Activated CD4-positive, alpha-beta T cell treated with anti-CD3 and anti-CD28 coated beads for 36 hours (primary cell): ENCODE results near the gene OSBPL3. TPM values are rescaled to one million over a fixed set of nuclear protein-coding genes. Genes with fewer than 3 reads are reported as not detected.

Experiments
- ATAC-seq: fragments of 200-7000 bp; cut with Tn5 transposase; one replicate; pipeline ENCODE4 v1.10.0; 2021; ENCODE audit warnings: mild to moderate bottlenecking, moderate library complexity
- CTCF ChIA-PET: fragments of 350-600 bp; sonication (Branson Sonifier 250); formaldehyde crosslinking; loops from one replicate; lab custom pipeline; 2021; ENCODE audit warnings: antibody characterized with exemption; lab: Charles Lee
- POLR2A ChIA-PET: fragments of 350-600 bp; sonication (Branson Sonifier 250); formaldehyde crosslinking; loops from one replicate; lab custom pipeline; 2021; ENCODE audit warnings: antibody characterized with exemption, inconsistent platforms; lab: Charles Lee
- DNase-seq: peaks from one replicate; pipeline ENCODE4 v3.0.0-alpha.2; 2020
- H3K27ac Mint-ChIP-seq: one replicate; pipeline ENCODE4 v1.8.0; 2021; ENCODE audit warnings: mixed read lengths
- H3K27me3 Mint-ChIP-seq: one replicate; pipeline ENCODE4 v1.8.0; 2021; ENCODE audit warnings: mixed read lengths
- H3K36me3 Mint-ChIP-seq: one replicate; pipeline ENCODE4 v1.8.0; 2021; ENCODE audit warnings: low read depth, mixed read lengths
- H3K4me1 Mint-ChIP-seq: one replicate; pipeline ENCODE4 v1.8.0; 2021; ENCODE audit warnings: mixed read lengths
- H3K4me3 Mint-ChIP-seq: one replicate; pipeline ENCODE4 v1.8.0; 2021; ENCODE audit warnings: mild to moderate bottlenecking, moderate library complexity, mixed read lengths
- H3K9me3 Mint-ChIP-seq: one replicate; pipeline ENCODE4 v1.8.0; 2021; ENCODE audit warnings: low read depth, mixed read lengths
- intact Hi-C, 2 experiments: fragments of 100-400 bp; cut with DNase I in 1 of 2; cut with micrococcal nuclease in 1 of 2; formaldehyde crosslinking; loops; one replicate each; pipeline versions ENCODE4 v1.14.2 to v1.15.1; 2022 to 2024; cut with DNase I, micrococcal nuclease
- total RNA-seq, 2 experiments: library from RNA; stranded (reverse); gene quantifications; one replicate each; pipeline ENCODE4 v1.2.3, GENCODE V29; 2021

Gene OSBPL3
- total RNA-seq, 2 experiments from 2014 or later, result 34.7 to 38.2 TPM

DNA sequence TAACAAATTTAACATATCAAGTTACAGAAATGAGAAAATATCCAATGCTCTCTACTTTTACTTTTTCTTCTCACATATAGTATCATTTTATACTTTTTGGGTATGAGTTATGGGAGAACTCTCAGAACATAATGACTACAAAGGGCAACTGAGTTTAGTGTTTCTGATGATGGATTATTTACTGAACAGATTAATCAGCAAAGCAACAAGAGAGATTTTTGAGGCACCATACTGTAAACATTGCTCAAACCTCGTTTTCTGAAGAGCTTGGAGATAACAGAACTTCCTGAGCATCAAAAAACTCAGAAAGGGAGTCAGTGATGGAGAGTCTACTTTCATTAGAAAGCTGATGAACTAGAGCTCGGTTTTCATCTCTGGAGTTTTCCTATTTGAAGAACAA, 137.9 kb downstream of the OSBPL3 start:
- no peak overlapping the region for H3K4me3 Mint-ChIP-seq
- POLR2A ChIA-PET, result no interaction called here

DNA sequence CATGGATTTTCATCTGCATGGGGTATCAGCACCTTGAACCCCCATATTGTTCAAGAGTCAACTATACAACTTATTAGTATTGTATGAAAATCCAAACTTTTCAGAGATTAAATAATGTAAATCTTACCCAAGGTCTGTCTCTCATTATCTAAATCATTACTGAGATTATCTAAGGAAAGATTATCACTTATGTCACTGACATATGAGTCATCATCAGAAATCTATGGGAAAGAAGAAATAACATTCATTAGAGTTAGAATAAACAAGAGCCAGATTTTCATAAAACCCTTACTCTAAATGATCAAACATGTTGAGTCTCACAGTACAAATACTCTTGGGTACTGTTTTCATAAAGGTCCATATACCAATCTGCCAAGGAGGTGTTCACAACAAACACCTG, 139.4 kb downstream of the OSBPL3 start:
- Mint-ChIP-seq H3K4me3 (no peak overlapping the region), H3K9me3 (no peaks in the 10 kb centered on the region), H3K27ac (no peak overlapping the region), H3K4me1 (peaks cover 20% of the 10 kb centered on the region), H3K36me3 (peaks cover 22% of the 10 kb centered on the region), H3K27me3 (no peaks in the 10 kb centered on the region)
- intact Hi-C loops, result no loop called here
- CTCF ChIA-PET, result no interaction called here
- POLR2A ChIA-PET, result no interaction called here
- ATAC-seq, result no peak
- DNase-seq, result no peak

More for the DNA sequence above, 137.9 kb downstream of the OSBPL3 start:
- intact Hi-C loops, result no loop called here
- Mint-ChIP-seq H3K27me3 (no peaks in the 10 kb centered on the region), H3K4me1 (peaks cover 15% of the 10 kb centered on the region), H3K36me3 (peaks cover 22% of the 10 kb centered on the region), H3K27ac (no peak overlapping the region), H3K9me3 (no peaks in the 10 kb centered on the region)
- ATAC-seq, result peak; percentile 51
- no peak for DNase-seq
- CTCF ChIA-PET, result interaction anchor here (1.0 kb wide), 1 partner anchor 15 kb away, joined by 3 read pairs; no protein-coding TSS in a partner anchor

DNA sequence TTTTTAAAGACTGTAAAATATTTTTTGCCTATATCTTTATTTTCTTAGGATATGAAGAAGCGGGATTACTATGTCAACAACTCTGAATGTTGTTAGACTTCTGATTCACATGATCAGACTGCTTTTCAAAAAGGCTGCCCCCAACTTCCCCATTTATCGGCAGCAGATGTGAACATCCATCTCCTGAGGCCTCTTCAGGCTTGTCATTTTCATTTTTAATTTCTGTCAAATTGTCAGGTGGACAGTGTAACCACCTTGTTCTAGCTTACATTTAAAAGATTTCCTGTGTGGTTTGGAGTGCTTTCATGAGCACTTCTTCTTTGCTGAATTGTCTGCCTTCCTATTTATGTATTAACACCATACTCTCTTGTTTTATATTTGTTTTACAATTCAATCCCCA, 143.9 kb downstream of the OSBPL3 start:
- CTCF ChIA-PET, result interaction anchor here (2.3 kb wide), 1 partner anchor 146 kb away, joined by 5 read pairs; no protein-coding TSS in a partner anchor
- Mint-ChIP-seq H3K4me3 (no peak overlapping the region), H3K36me3 (peaks cover 45% of the 10 kb centered on the region), H3K27ac (no peak overlapping the region), H3K4me1 (peaks cover 29% of the 10 kb centered on the region), H3K9me3 (no peaks in the 10 kb centered on the region), H3K27me3 (no peaks in the 10 kb centered on the region)
- POLR2A ChIA-PET, result no interaction called here
- no peak for DNase-seq
- ATAC-seq, result no peak
- intact Hi-C loops, result no loop called here

DNA sequence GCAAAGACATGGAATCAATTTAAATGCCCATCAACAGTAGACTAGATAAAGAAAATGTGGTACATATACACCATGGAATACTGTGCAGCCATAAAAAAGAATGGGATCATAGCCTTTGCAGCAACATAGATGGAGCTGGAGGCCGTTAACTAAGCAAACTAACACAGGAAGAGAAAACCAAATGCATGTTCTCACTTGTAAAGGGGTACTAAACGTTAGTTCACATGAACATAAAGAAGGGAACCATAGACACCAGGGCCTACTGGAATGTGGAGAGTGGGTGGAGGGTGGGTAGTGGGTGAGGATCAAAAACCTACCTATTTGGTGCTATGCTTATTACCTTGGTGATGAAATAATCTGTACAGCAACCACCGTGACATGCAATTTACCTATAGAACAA, 144.3 kb downstream of the OSBPL3 start:
- POLR2A ChIA-PET, result no interaction called here
- Mint-ChIP-seq H3K27ac (no peak overlapping the region), H3K4me1 (peaks cover 32% of the 10 kb centered on the region), H3K4me3 (no peak overlapping the region), H3K36me3 (peaks cover 48% of the 10 kb centered on the region), H3K9me3 (no peaks in the 10 kb centered on the region), H3K27me3 (no peaks in the 10 kb centered on the region)
- CTCF ChIA-PET, result interaction anchor here (1.2 to 2.3 kb wide), 3 partner anchors 9 to 146 kb away, joined by 5 to 11 read pairs (median 5); no protein-coding TSS in a partner anchor
- intact Hi-C loops, result no loop called here
- DNase-seq, result no peak
- ATAC-seq, result no peak

DNA sequence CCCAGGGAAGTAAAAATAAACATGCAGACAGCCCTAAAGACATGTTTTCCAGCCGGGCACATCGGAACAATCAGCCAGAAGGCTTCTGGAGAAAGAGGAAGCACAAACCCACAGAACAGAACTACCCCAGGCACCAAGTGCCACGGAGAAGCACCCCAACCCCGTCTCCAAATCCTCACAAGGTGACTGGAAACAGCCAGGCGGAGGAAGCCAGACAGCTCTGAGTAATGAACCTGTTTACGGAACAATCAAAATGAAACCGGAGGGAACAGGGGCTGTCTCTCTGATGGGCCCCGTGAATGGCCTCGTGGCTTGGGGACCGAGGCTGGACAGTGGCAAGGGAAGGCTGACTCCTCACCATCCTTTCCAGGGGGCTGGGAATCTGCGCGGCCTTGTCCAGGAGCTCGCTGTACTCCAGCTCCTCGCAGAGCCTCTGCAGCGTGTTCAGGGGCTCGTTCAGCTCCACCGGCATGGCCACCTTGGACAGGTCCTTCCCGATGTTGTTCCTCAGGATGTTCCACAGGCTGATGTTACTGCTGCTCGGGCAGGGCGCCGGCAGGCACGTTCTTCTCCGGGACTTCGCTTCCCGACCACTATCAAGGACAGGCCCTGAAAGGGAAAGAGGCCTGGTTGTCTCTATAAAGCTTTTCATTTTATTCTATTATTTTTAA, 145.7 kb downstream of the OSBPL3 start:
- Mint-ChIP-seq H3K36me3 (peaks cover 49% of the 10 kb centered on the region), H3K27me3 (no peaks in the 10 kb centered on the region), H3K4me1 (peaks cover 43% of the 10 kb centered on the region), H3K9me3 (no peaks in the 10 kb centered on the region), H3K27ac (no peak overlapping the region), H3K4me3 (no peak overlapping the region)
- DNase-seq (peak; percentile 18), ATAC-seq (no peak)
- ChIA-PET CTCF (interaction anchor here (0.6 to 2.3 kb wide), 8 partner anchors 8 to 259 kb away, joined by 3 to 11 read pairs (median 4); no protein-coding TSS in a partner anchor), POLR2A (no interaction called here)
- intact Hi-C loops, result no loop called here

DNA sequence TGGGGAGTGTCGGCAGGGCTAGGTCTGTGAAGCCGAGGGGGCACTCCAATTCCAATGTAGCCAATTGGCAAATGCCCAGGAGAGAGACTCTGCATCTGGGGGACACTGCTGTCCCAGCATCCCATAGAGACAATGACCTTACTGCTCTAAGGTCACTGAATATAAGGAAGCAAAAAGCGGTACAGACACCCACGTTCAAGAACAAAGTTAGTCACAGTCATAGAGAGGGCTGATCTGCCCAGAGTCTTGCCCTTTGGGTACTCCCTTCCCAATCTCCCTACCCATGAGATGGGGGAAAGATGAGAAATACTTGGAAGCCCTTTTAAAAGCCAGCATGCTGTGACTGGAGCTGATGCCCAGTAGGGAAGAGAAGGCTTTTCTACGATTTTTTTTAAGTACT, 146.4 kb downstream of the OSBPL3 start:
- peaks cover 48% of the 10 kb centered on the region for H3K36me3 Mint-ChIP-seq
- intact Hi-C loops, result no loop called here

DNA sequence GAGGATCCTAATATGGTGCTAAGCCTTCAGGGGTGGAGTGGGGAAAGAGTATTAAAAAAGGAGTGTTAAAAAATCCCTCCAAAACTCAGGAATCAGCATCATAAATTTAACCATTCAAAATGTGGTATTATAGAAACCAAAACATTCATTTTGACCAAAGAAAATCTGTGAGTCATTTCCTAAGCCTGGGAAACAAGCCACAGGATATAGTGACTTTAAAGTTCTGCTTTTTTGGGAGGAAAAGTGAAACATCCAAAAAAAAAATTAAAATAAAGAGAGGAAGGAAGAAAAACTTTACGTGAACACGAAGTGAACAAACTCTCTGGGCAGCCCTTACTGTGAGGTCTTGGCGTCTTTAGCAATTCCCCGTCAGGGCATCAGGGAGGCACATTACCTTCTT, 148.7 kb downstream of the OSBPL3 start:
- intact Hi-C loops, result loop anchor here in 1 of 2 experiments (2.0 kb wide), 1 partner anchor 36 kb away; no protein-coding TSS in a partner anchor
- Mint-ChIP-seq H3K27me3 (no peaks in the 10 kb centered on the region), H3K36me3 (peaks cover 64% of the 10 kb centered on the region), H3K9me3 (no peaks in the 10 kb centered on the region), H3K4me1 (peaks cover 51% of the 10 kb centered on the region), H3K4me3 (no peak overlapping the region), H3K27ac (no peak overlapping the region)
- DNase-seq (no peak), ATAC-seq (no peak)
- POLR2A ChIA-PET, result interaction anchor here (0.6 kb wide), 1 partner anchor 9 kb away, joined by 3 read pairs; no protein-coding TSS in a partner anchor
- CTCF ChIA-PET, result interaction anchor here (0.5 to 1.7 kb wide), 8 partner anchors 11 to 788 kb away, joined by 3 to 5 read pairs (median 4); no protein-coding TSS in a partner anchor

More for the DNA sequence above, 146.4 kb downstream of the OSBPL3 start:
- Mint-ChIP-seq H3K27me3 (no peaks in the 10 kb centered on the region), H3K4me3 (no peak overlapping the region), H3K4me1 (peaks cover 45% of the 10 kb centered on the region), H3K27ac (no peak overlapping the region), H3K9me3 (no peaks in the 10 kb centered on the region)
- ChIA-PET POLR2A (no interaction called here), CTCF (interaction anchor here (0.7 to 1.9 kb wide), 4 partner anchors 12 to 21 kb away, joined by 3 to 11 read pairs (median 6); no protein-coding TSS in a partner anchor)
- no peak for ATAC-seq
- no peak for DNase-seq

DNA sequence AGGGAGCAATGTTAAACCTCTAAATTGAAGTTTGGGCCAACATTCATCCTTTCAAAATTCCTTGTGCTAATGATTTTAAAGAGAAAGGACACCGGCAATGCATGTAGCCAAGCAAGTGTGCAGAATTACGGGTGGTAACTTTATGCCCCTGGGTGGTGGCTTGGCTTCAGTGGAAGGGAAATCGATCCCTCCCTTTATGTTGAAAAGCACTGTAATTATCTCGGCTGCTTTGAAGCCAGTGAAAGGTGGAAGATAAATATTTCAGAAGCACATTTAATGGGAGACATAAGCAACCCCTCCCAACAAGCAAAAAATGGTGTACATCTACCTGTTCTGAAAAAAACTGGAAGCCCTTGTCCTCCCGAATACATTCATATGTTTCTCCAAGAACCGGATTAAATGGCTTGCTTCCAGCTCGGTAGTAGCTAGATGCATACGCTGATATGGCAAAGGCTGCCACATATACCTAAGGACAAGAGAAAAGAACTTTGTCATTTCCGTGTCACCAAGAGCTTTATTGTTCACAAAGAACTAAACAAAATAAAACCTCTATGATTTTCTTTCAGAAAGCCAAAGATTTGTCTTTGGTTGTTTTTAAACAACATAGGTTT, 149.4 kb downstream of the OSBPL3 start:
- H3K36me3 Mint-ChIP-seq, result peaks cover 69% of the 10 kb centered on the region
- ChIA-PET POLR2A (interaction anchor here (0.6 kb wide), 1 partner anchor 9 kb away, joined by 3 read pairs; no protein-coding TSS in a partner anchor), CTCF (interaction anchor here (0.5 to 1.7 kb wide), 6 partner anchors 47 to 789 kb away, joined by 3 to 5 read pairs (median 4); no protein-coding TSS in a partner anchor)
- intact Hi-C loops, result loop anchor here in 1 of 2 experiments (2.0 kb wide), 1 partner anchor 36 kb away; no protein-coding TSS in a partner anchor
- peaks cover 55% of the 10 kb centered on the region for H3K4me1 Mint-ChIP-seq
- H3K9me3 Mint-ChIP-seq, result no peaks in the 10 kb centered on the region
- H3K4me3 Mint-ChIP-seq, result no peak overlapping the region
- H3K27me3 Mint-ChIP-seq, result no peaks in the 10 kb centered on the region
- DNase-seq (no peak), ATAC-seq (no peak)
- H3K27ac Mint-ChIP-seq, result no peak overlapping the region

DNA sequence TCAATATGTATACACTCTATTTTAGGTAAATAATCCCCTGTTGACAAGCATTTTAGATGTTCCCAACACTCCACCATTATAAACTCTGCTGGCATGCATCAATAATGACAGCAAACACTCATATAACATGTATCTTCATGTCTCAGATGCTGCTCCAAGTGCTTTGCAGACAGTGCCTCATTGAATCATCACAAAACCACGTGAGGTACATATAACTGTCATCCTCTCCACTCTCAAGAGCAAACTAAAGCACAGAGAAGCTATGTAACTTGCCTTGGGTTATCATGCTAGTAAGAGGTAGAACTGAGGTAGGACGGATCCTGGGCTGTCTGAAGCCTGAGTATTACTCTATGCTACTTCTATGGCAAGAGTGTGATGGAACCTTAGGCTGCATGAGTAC, 150.2 kb downstream of the OSBPL3 start:
- no peaks in the 10 kb centered on the region for H3K9me3 Mint-ChIP-seq
- peaks cover 63% of the 10 kb centered on the region for H3K4me1 Mint-ChIP-seq
- DNase-seq (peak; percentile 24), ATAC-seq (peak; percentile 83)
- H3K27ac Mint-ChIP-seq, result no peak overlapping the region
- H3K27me3 Mint-ChIP-seq, result no peaks in the 10 kb centered on the region
- intact Hi-C loops, result loop anchor here in 1 of 2 experiments (2.0 kb wide), 1 partner anchor 37 kb away; no protein-coding TSS in a partner anchor
- ChIA-PET CTCF (interaction anchor here (1.0 to 1.4 kb wide), 2 partner anchors 18 to 262 kb away, joined by 3 to 5 read pairs; no protein-coding TSS in a partner anchor), POLR2A (no interaction called here)
- no peak overlapping the region for H3K4me3 Mint-ChIP-seq
- peaks cover 74% of the 10 kb centered on the region for H3K36me3 Mint-ChIP-seq

DNA sequence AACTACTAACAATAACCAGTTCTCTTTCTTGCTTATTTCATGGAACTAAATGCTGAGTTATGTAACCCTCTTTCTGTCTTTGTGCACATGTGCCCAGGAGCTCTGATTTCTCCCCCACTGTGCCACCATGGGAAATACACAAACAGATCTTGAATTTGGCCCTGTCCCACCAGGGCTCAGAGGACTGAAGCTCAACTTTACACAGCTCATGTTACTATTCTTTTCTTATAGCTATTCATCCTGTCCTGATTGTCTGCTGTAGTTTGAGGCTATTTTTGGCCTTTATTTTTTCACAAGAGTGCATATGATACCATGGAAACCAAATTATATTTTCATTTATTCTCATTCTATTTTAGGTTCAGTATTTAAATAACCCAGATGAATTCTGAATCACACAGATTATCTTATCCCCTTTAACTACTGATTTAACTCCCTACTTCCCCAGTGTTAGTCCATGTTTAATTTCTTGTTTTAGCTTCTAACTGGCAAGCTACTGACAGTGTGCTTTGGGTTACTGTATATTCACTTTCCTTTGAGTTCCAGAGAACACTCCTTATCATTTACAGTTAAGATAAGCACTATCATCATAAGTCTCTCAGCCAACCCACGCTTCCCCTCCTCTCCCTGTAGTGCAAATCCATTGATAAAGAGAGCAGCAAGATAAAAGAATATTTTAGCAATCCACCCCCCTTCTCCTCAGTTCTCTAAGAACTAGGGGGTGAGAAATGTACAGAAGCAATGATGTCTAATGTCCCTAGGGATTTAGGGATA, 150.9 kb downstream of the OSBPL3 start:
- intact Hi-C loops, result no loop called here
- no peak overlapping the region for H3K27ac Mint-ChIP-seq
- no peak for ATAC-seq
- H3K4me3 Mint-ChIP-seq, result no peak overlapping the region
- peaks cover 78% of the 10 kb centered on the region for H3K36me3 Mint-ChIP-seq
- peaks cover 66% of the 10 kb centered on the region for H3K4me1 Mint-ChIP-seq
- H3K9me3 Mint-ChIP-seq, result no peaks in the 10 kb centered on the region
- CTCF ChIA-PET, result interaction anchor here (0.7 to 1.4 kb wide), 4 partner anchors 8 to 263 kb away, joined by 3 to 8 read pairs (median 4); no protein-coding TSS in a partner anchor
- no peaks in the 10 kb centered on the region for H3K27me3 Mint-ChIP-seq
- POLR2A ChIA-PET, result no interaction called here
- no peak for DNase-seq
